MM.1S (cell line): ENCODE measurements around the gene GDPD5.

Experiments
- CTCF ChIP-seq: fragments of 300-600 bp; sonication (generic); IDR thresholded peaks from 2 replicates; pipeline ENCODE4 v1.5.1; 2016; ENCODE audit warnings: antibody characterized with exemption, low read length, mixed read lengths
- EZH2 ChIP-seq: fragments of 300-600 bp; sonication (generic); optimal IDR thresholded peaks from 2 replicates; pipeline ENCODE3; 2017; ENCODE audit warnings: low read depth, mild to moderate bottlenecking, antibody characterized with exemption, low read length, mixed read lengths
- EZH2phosphoT487 ChIP-seq: fragments of 300-600 bp; sonication (generic); IDR thresholded peaks from 2 replicates; pipeline ENCODE4 v1.6.1; 2018; ENCODE audit warnings: antibody characterized with exemption, low read length

- TF ChIP-seq CTCF (no peak), EZH2 (no peak), EZH2phosphoT487 (no peak)
These were observed 14.0 kb upstream of the GDPD5 start for GRCh38 chr11:75539459-75540334.
